ENCODE measurements around the gene SLC16A10. TPM values are rescaled to one million over a fixed set of nuclear protein-coding genes. Genes with fewer than 3 reads are reported as not detected.

SLC16A10 gene
- total and polyA plus RNA-seq, 2 of the 13 experiments (the other 11 are each of a cell fraction or from before 2014, with no cell fraction given), result 8.2 to 20.1 TPM

GRCh38 chr6:111105578-111105977, 18.3 kb downstream of the SLC16A10 start (continued):
- peak; percentile 80 for TF ChIP-seq ZNF574 (CRISPR knock-in tag; IDR thresholded peaks at IDR 0.05)
- no peak for TF ChIP-seq STAT6 (CRISPR knock-in tag; IDR thresholded peaks at IDR 0.05; ENCODE audit: borderline replicate concordance)
- TF ChIP-seq, protein P1, sequence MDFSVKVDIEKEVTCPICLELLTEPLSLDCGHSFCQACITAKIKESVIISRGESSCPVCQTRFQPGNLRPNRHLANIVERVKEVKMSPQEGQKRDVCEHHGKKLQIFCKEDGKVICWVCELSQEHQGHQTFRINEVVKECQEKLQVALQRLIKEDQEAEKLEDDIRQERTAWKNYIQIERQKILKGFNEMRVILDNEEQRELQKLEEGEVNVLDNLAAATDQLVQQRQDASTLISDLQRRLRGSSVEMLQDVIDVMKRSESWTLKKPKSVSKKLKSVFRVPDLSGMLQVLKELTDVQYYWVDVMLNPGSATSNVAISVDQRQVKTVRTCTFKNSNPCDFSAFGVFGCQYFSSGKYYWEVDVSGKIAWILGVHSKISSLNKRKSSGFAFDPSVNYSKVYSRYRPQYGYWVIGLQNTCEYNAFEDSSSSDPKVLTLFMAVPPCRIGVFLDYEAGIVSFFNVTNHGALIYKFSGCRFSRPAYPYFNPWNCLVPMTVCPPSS (IDR thresholded peaks at IDR 0.05), result no peak
- TF ChIP-seq, protein P2, sequence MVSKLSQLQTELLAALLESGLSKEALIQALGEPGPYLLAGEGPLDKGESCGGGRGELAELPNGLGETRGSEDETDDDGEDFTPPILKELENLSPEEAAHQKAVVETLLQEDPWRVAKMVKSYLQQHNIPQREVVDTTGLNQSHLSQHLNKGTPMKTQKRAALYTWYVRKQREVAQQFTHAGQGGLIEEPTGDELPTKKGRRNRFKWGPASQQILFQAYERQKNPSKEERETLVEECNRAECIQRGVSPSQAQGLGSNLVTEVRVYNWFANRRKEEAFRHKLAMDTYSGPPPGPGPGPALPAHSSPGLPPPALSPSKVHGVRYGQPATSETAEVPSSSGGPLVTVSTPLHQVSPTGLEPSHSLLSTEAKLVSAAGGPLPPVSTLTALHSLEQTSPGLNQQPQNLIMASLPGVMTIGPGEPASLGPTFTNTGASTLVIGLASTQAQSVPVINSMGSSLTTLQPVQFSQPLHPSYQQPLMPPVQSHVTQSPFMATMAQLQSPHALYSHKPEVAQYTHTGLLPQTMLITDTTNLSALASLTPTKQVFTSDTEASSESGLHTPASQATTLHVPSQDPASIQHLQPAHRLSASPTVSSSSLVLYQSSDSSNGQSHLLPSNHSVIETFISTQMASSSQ (IDR thresholded peaks at IDR 0.05; ENCODE audit: low read depth), result no peak
- TF ChIP-seq, protein P2 (CRISPR knock-in tag; IDR thresholded peaks at IDR 0.05; ENCODE audit: borderline replicate concordance), result peak; percentile 80; the same call in 1 of the 2 replicates
- TF ChIP-seq MATR3 (CRISPR knock-in tag; IDR thresholded peaks at IDR 0.05), result no peak
- no peak for TF ChIP-seq TEAD2 (CRISPR knock-in tag; IDR thresholded peaks at IDR 0.05)
- TF ChIP-seq ZXDC (CRISPR knock-in tag; IDR thresholded peaks at IDR 0.05), result no peak
- TF ChIP-seq SOX6 (IDR thresholded peaks at IDR 0.05), result no peak
- peak; percentile 97 for TF ChIP-seq SOX6 (CRISPR knock-in tag; IDR thresholded peaks at IDR 0.05)
- TF ChIP-seq, protein P3, sequence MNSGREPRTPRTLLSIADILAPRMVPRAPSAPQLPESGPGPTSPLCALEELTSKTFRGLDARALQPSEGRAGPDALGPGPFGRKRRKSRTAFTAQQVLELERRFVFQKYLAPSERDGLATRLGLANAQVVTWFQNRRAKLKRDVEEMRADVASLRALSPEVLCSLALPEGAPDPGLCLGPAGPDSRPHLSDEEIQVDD (CRISPR knock-in tag; IDR thresholded peaks at IDR 0.05; ENCODE audit: borderline replicate concordance), result no peak
- TF ChIP-seq ZNF558 (CRISPR knock-in tag; IDR thresholded peaks at IDR 0.05; ENCODE audit: borderline replicate concordance), result no peak
- no peak for TF ChIP-seq GPBP1L1 (CRISPR knock-in tag; IDR thresholded peaks at IDR 0.05)
- no peak for TF ChIP-seq ZNF75D (CRISPR knock-in tag; IDR thresholded peaks at IDR 0.05; ENCODE audit: borderline replicate concordance)
